Effector memory CD4-positive, alpha-beta T cell (primary cell): ENCODE measurements around the gene FLNB.
A peak's percentile ranks its signal among the peaks of the same experiment; 100 is the strongest.

Source experiments
- DNase-seq, 3 donors: peaks; one replicate each; pipeline ENCODE4 v3.0.0-alpha.2; 2020
- H3K27ac ChIP-seq: 2 replicates; pipeline ENCODE4 v1.7.0; 2013; ENCODE audit warnings: mild to moderate bottlenecking, low read length, moderate library complexity; ENCODE audit not compliant: insufficient read depth, poor library complexity, severe bottlenecking
- H3K27me3 ChIP-seq: replicated peaks from 2 replicates; pipeline ENCODE4 v1.7.0; 2013; ENCODE audit warnings: mild to moderate bottlenecking, low read length; ENCODE audit not compliant: insufficient read depth, control insufficient read depth, poor library complexity, severe bottlenecking
- H3K36me3 ChIP-seq: 2 replicates; pipeline ENCODE4 v1.7.0; 2013; ENCODE audit warnings: mild to moderate bottlenecking, low read length, moderate library complexity; ENCODE audit not compliant: control insufficient read depth, insufficient read depth
- H3K4me1 ChIP-seq: 2 replicates; pipeline ENCODE4 v1.7.0; 2013; ENCODE audit warnings: low read length, mild to moderate bottlenecking; ENCODE audit not compliant: control insufficient read depth, insufficient read depth, poor library complexity, severe bottlenecking
- H3K4me3 ChIP-seq: 2 replicates; pipeline ENCODE4 v1.7.0; 2013; ENCODE audit warnings: low read length, low read depth, mild to moderate bottlenecking; ENCODE audit not compliant: insufficient read depth, poor library complexity, severe bottlenecking
- H3K9me3 ChIP-seq: 2 replicates; pipeline ENCODE4 v1.7.0; 2013; ENCODE audit warnings: mild to moderate bottlenecking, low read length, moderate library complexity; ENCODE audit not compliant: control insufficient read depth

Gene FLNB

DNA sequence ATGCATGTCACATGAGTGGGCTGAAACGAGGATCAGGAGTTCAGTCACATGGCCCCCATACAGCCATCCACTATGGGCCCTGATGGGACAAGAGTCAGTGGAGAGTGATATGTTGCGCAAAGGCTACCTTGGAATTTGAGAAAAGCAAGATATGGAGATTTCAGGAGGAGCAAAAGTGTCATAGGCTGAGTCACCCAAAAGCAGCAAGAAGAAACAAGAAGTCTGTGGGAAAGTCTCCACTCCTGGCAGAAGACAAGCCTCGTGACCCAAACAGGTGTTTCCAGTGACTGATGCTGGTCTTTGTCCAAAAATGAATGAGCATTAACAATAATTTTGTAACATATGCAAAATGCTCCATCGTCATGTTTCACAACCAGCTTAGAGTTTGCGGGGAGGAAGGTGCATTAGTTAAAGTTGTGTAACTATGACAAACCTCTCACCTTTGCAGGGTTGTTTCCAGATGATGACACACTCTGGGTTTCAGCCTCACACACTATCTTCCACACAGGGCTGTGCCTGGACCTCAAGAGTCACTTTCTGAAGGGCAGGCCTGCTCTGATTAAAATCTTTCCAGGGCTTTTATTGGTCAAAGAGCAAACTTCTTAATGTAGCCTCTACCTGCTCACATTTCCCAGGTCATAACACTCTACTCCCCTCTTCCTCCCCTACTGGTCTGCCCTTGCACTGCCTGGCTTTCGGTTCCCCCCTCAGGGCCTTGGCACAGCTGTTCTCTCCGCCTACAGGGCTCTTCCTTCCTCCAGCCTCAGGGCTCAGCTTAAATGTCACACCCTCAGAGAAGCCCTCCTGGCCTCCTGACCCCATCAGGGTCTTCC lies 206.5 kb downstream of the FLNB start:
- DNase-seq: no peak
- no peaks in the 10 kb centered on the region for H3K9me3 ChIP-seq
- no peak overlapping the region for H3K4me3 ChIP-seq
- H3K27ac ChIP-seq: no peak overlapping the region
- H3K27me3 ChIP-seq: no peaks in the 10 kb centered on the region
- H3K4me1 ChIP-seq: no peaks in the 10 kb centered on the region
- H3K36me3 ChIP-seq: no peaks in the 10 kb centered on the region

DNA sequence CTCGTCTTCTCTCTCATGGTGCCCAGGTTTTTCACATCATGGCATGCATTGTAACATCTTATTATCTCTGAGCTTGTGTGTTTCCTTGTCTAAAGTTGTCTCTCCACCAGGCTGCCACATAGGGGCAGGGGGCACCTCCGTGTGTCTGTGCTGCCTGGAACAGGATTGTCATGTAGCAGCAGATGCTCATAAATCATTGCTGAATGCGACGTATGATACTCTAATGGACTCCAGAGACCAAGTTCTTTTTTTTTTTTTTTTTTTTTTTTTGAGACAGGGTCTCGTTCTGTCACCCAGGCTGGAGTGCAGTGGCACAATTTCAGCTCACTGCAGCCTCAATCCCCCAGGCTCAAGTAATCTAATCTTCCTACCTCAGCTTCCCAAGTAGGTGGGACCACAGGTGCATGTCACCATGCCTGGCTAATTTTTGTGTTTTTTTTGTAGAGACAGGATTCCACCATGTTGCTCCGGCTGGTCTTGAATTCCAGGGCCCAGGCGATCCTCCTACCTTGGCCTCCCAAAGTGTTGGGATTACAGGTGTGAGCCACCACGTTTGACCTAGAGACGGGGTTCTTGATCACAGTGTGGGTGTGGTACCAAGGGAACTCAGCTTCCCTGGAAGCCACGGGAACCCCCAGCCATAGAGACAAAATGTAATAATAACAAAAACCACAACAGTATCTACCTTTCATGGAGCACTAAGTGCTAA lies 207.2 kb downstream of the FLNB start:
- Histone ChIP-seq H3K4me3 (no peak overlapping the region), H3K27ac (no peak overlapping the region), H3K27me3 (no peaks in the 10 kb centered on the region), H3K4me1 (no peaks in the 10 kb centered on the region), H3K9me3 (no peaks in the 10 kb centered on the region), H3K36me3 (no peaks in the 10 kb centered on the region)
- no peak for DNase-seq

DNA sequence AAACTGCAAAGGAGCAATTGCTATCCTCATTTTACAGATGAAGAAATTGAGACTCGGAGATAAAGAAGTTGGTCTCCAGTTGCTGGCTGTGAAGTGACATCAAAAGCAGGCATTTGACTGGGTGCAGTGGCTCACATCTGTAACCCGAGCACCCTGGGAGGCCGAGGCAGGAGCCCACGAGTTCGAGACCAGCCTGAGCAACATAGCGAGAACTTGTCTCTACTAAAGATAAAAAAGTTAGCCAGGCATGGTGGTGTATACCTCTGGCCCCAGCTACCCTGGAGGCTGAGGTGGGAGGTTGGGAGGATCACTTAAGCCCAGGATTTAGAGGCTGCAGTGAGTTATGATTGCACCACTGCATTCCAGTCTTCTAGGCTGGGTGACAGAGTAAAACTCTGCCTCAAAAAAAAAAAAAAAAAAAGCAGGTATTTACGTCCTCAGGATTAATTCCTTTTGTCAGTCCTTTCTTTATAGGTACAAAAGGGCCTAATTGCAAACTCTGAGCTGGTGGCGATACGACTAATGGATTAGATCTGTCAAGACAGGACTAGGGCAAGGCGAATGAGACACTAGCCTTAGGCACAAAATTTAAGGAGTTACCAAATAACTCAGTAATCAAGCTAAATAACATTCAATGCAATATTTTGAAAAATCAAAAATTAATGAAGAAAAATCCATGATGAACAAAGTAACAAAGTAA lies 208.4 kb downstream of the FLNB start:
- H3K9me3 ChIP-seq: no peaks in the 10 kb centered on the region

DNA sequence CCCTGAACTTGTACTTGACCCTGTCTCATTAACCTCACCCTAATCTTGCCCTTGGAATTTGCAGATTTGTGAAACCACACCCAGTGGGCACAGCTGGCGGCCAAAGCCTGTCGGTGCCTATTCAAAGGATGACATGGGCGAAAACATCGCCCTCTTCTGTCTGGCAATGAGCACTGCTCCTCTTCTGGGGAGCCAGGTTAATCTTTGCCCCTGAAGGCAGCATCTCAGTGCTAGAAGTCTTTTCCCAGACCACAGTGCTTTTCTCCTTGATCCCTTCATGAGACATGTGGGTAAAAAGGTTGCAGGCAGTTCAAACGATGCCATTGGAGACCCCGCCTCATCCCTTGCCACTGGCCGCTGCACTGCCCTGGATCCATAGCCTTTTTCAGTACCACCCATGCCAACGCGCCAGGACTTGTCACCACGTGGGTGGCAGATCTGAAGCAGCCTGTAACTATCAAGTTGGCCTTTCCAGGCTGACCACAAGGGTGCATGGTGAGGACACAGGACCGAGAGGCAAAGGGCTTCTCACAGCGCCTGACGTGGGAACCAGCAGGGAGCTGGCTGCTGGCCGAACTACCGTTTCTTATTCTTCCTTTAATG lies 209.1 kb downstream of the FLNB start:
- Histone ChIP-seq H3K27ac (no peak overlapping the region), H3K4me3 (no peak overlapping the region)

More for the DNA sequence above, 208.4 kb downstream of the FLNB start:
- Histone ChIP-seq H3K4me3 (no peak overlapping the region), H3K4me1 (no peaks in the 10 kb centered on the region), H3K27ac (no peak overlapping the region), H3K36me3 (no peaks in the 10 kb centered on the region), H3K27me3 (no peaks in the 10 kb centered on the region)
- no peak for DNase-seq

DNA sequence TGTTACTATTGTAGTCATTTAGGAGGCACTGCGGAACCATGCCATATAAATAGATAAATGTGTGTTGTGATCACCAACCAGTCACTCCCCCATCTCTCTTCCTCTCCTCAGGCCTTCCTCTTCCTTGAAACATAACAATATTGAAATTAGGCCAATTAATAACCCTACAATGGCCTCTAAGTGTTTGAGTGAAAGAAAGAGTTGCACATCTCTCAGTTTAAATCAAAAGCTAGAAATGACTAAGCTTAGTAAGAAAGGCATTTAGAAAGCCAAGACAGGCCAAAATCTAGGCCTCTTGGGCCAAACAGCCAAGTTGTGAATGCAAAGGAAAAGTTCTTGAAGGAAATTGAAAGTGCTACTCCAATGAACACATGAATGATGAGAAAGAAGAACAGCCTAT lies 210.7 kb downstream of the FLNB start:
- no peaks in the 10 kb centered on the region for H3K9me3 ChIP-seq
- no peak for DNase-seq
- H3K36me3 ChIP-seq: no peaks in the 10 kb centered on the region
- H3K4me3 ChIP-seq: no peak overlapping the region
- H3K4me1 ChIP-seq: no peaks in the 10 kb centered on the region
- H3K27ac ChIP-seq: no peak overlapping the region
- H3K27me3 ChIP-seq: no peaks in the 10 kb centered on the region

More for the DNA sequence above, 209.1 kb downstream of the FLNB start:
- no peaks in the 10 kb centered on the region for H3K27me3 ChIP-seq
- H3K9me3 ChIP-seq: no peaks in the 10 kb centered on the region
- H3K36me3 ChIP-seq: no peaks in the 10 kb centered on the region
- no peaks in the 10 kb centered on the region for H3K4me1 ChIP-seq
- DNase-seq: peak; percentile 13 to 38 (median 27)
